K562 (cell line): Measurements from ENCODE around the gene BRF1. TPM values are rescaled to one million over a fixed set of nuclear protein-coding genes. Genes with fewer than 3 reads are reported as not detected.
"Not testable (repeated sequence)": the region's sequence is repeated elsewhere in the genome, so short reads cannot be mapped to it uniquely, and the experiment has no call there.

Source experiments
- ATAC-seq: fragments of 200-7000 bp; cut with Tn5 transposase; 3 replicates; pipeline ENCODE4 v1.9.1; 2020; ENCODE audit warnings: moderate library complexity
- BruUV-seq: library from RNA; stranded (reverse); fragments of 400-500 nt; replicated peaks from 2 replicates; lab custom pipeline; 2021; lab: Mats Ljungman, UMichigan
- CTCF ChIA-PET: fragments of 300-600 bp; formaldehyde crosslinking; extraction: SDS; loops from one replicate; lab custom pipeline; 2021; ENCODE audit warnings: low intra/inter-chr PET ratio; lab: Yijun Ruan, JAX
- POLR2A ChIA-PET: fragments of 300-600, 350-650 bp; sonication (Branson Sonifier 250); formaldehyde crosslinking; extraction: SDS; loops from one replicate; lab custom pipeline; 2021; ENCODE audit warnings: antibody characterized with exemption, inconsistent platforms; lab: Yijun Ruan, JAX
- DNase-seq, 4 experiments: peaks; one replicate each; pipeline versions ENCODE4 v3.0.0 to v3.0.0-alpha.2; 2011 to 2018; ENCODE audit warnings: low spot score in 3 of 4, mixed read lengths in 3 of 4; ENCODE audit errors: extremely low read depth in 1 of 4
- FAIRE-seq: peaks from 2 replicates; lab custom pipeline; 2011; peaks lifted over from hg19 to GRCh38; lab: Jason Lieb, UNC
- H2AFZ ChIP-seq: 2 replicates; pipeline ENCODE4 v1.6.0; 2011; ENCODE audit warnings: low read depth, low read length, control low read depth, inconsistent platforms
- H3K27ac ChIP-seq: fragments of 200-600 bp; 3 replicates; pipeline ENCODE4 v1.8.0; 2011; ENCODE audit warnings: low read depth, mild to moderate bottlenecking, control low read depth, inconsistent platforms, low read length, moderate library complexity, mixed read lengths; ENCODE audit errors: extremely low read depth
- H3K27me3 ChIP-seq, 2 experiments: fragments of 300-600 bp in 1 of 2; 2 replicates in 1 of 2; 3 replicates in 1 of 2; pipeline versions ENCODE4 v1.6.0 to v1.8.0; 2011; ENCODE audit warnings: inconsistent platforms in 2 of 2, low read length in 2 of 2, mild to moderate bottlenecking in 1 of 2, mixed read lengths in 1 of 2, moderate library complexity in 1 of 2; ENCODE audit not compliant: control insufficient read depth in 2 of 2, insufficient read depth in 2 of 2
- H3K36me3 ChIP-seq: fragments of 300-600 bp; 3 replicates; pipeline ENCODE4 v1.8.0; 2011; ENCODE audit warnings: mild to moderate bottlenecking, low read length, inconsistent platforms; ENCODE audit not compliant: control insufficient read depth, insufficient read depth
- H3K4me1 ChIP-seq, 2 experiments: fragments of 200-600 bp in 1 of 2; replicated peaks in 1 of 2; 2 replicates in 1 of 2; 3 replicates in 1 of 2; pipeline versions ENCODE4 v1.5.1 to v1.8.0; 2011; ENCODE audit warnings: inconsistent platforms in 2 of 2, low read length in 2 of 2, mild to moderate bottlenecking in 1 of 2, mixed read lengths in 1 of 2, moderate library complexity in 1 of 2; ENCODE audit not compliant: control insufficient read depth in 2 of 2, insufficient read depth in 2 of 2
- H3K4me2 ChIP-seq: 2 replicates; pipeline ENCODE4 v1.6.1; 2011; ENCODE audit warnings: low read length, control low read depth, inconsistent platforms, mixed read lengths; ENCODE audit not compliant: insufficient read depth
- H3K4me3 ChIP-seq: fragments of 200-600 bp; sonication (generic), shearing (Covaris generic); 2 replicates; pipeline ENCODE4 v1.5.1; 2016; ENCODE audit warnings: control low read depth, inconsistent platforms
- H3K79me2 ChIP-seq: fragments of 200-600 bp; 3 replicates; pipeline ENCODE4 v1.8.0; 2011; ENCODE audit warnings: low read length, inconsistent platforms; ENCODE audit not compliant: control insufficient read depth, insufficient read depth
- H3K9ac ChIP-seq, 2 experiments: 2 replicates each; pipeline versions ENCODE4 v1.6.0 to v1.6.1; 2011; ENCODE audit warnings: low read depth in 2 of 2, low read length in 2 of 2, control low read depth in 1 of 2, inconsistent platforms in 1 of 2, mild to moderate bottlenecking in 1 of 2, mixed read lengths in 1 of 2; ENCODE audit not compliant: insufficient read depth in 1 of 2
- H3K9me1 ChIP-seq: one replicate; pipeline ENCODE4 v1.6.0; 2011; ENCODE audit warnings: inconsistent platforms, mild to moderate bottlenecking, low read length, moderate library complexity; ENCODE audit not compliant: control insufficient read depth, insufficient read depth
- H3K9me3 ChIP-seq: replicated peaks from 2 replicates; pipeline ENCODE4 v1.5.1; 2011; ENCODE audit warnings: low read depth, low read length, inconsistent platforms; ENCODE audit not compliant: control insufficient read depth, insufficient read depth
- H4K20me1 ChIP-seq: replicated peaks from 2 replicates; pipeline ENCODE4 v1.6.1; 2011; ENCODE audit warnings: low read length, inconsistent platforms, mixed read lengths; ENCODE audit not compliant: control insufficient read depth, insufficient read depth
- XRCC5 ChIP-seq: fragments of 200-400 bp; formaldehyde crosslinking; IDR thresholded peaks from 2 replicates; pipeline ENCODE4 v1.6.1; 2017; ENCODE audit warnings: low read depth, mild to moderate bottlenecking, low read length
- ZNF146 ChIP-seq: IDR thresholded peaks from one replicate; pipeline ENCODE4 v1.6.1; 2018; ENCODE audit warnings: missing compliant biosample characterization; ENCODE audit not compliant: unreplicated experiment
- WGBS: fragments of 100-300 bp; shearing (Covaris generic); methylation state at CpG from one replicate; pipeline ENCODE4 v1.1.6; 2016; ENCODE audit warnings: low coverage, mixed read lengths; ENCODE audit not compliant: insufficient coverage; ENCODE audit errors: missing lambda C conversion rate; 5-methylcytosine and 5-hydroxymethylcytosine counted together
- in situ Hi-C: fragments of 300-500 bp; cut with MboI; formaldehyde crosslinking; loops from 4 replicates; pipeline ENCODE4 v1.15.0; 2018; ENCODE audit warnings: inconsistent platforms, mixed read lengths
- intact Hi-C: fragments of 100-400 bp; cut with micrococcal nuclease; formaldehyde crosslinking; loops from 2 replicates; pipeline ENCODE4 v1.14.2; 2022
- polyA plus RNA-seq, 8 experiments: library from polyadenylated mRNA; depleted of rRNA in 4 of 8; stranded (reverse) in 5 of 8; unstranded in 3 of 8; fragments of >200 nt; fragmentation: Nextera tagmentation in 2 of 8; fragmentation: Illumina TruSeq in 1 of 8; extraction: Ambion mirVana in 2 of 8; extraction: Trizol in 1 of 8; gene quantifications; 2 replicates each; pipeline versions ENCODE4 v1.2.1 to v1.2.3, GENCODE V29; 2011 to 2014; ENCODE audit warnings: inconsistent platforms in 1 of 8, missing spikeins in 1 of 8
- total RNA-seq, 7 experiments: library from RNA; depleted of rRNA in 6 of 7; stranded (reverse); fragments of >200 nt in 6 of 7; fragmentation: Illumina TruSeq in 2 of 7; extraction: Trizol in 2 of 7; gene quantifications; 2 replicates each; pipeline versions ENCODE4 v1.2.1 to v1.2.3, GENCODE V29; 2011 to 2021; ENCODE audit warnings: low replicate concordance in 1 of 7
- TF ChIP-seq, protein P1 (sequence below): sonication (generic); formaldehyde crosslinking; IDR thresholded peaks from 2 replicates; pipeline ENCODE4 v1.8.0; 2022; ENCODE audit warnings: missing genetic modification reagents, mild to moderate bottlenecking, moderate library complexity, borderline replicate concordance

Gene BRF1
- total and polyA plus RNA-seq, 9 of the 15 experiments (the other 6 are each of a cell fraction or from before 2014, with no cell fraction given) = 0.14 to 24.6 (median 8.2) TPM

DNA sequence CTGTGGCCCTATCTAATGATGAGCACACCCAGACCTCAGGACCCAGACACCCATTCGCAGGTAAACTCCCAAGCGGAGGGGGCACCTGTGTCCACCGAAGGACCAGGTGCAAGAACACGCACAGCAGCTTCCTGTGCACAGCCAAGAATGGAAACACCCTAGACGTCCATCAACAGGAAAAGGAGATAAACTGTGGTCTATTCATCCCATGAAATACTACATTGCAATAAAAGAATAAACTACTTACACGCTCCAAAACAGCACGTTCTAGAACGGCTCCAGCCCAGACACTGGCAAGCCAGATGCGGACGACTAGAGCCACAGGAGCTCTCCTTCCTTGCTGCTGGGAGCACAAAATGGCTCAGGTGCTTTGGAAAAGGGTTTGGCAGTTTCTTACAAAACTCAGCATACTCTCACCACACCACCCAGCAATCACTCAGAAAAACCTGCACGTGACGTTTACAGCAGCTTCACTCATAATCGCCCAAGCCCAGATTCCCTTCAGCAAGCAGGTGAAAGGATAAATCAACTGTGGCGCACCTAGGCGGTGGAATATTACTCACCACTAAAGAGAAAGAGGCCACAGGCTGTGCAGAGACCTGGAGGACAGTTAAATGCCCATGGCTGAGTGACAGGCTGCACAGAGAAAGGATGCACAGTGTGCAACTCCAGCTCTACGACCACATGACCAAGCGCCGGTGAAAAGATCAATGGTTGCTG lies 21.0 kb downstream of the BRF1 start:
- in situ Hi-C loops = loop anchor here (10.0 kb wide), 1 partner anchor 185 kb away; no protein-coding TSS in a partner anchor
- CTCF ChIA-PET = no interaction called here
- Histone ChIP-seq H3K79me2 (peaks cover 6% of the 10 kb centered on the region; the same call in 2 of the 3 replicates), H3K9me1 (no peaks in the 10 kb centered on the region), H3K27ac (no peak overlapping the region), H3K27me3 (no peaks in the 10 kb centered on the region), H3K4me3 (no peak overlapping the region), H4K20me1 (0 out of 2 replicates have a peak, but pooled peaks cover 4% of the 10 kb centered on the region), H3K36me3 (peaks cover 3% of the 10 kb centered on the region; the same call in 1 of the 3 replicates), H3K4me2 (no peak overlapping the region), H3K4me1 (peaks cover 0 to 13% of the 10 kb centered on the region in 2 experiments; a peak in 2 of 5 replicates), H2AFZ (no peak overlapping the region), H3K9ac (no peak overlapping the region), H3K9me3 (no peaks in the 10 kb centered on the region)
- no TSS peak for BruUV-seq
- TF ChIP-seq, protein P1, sequence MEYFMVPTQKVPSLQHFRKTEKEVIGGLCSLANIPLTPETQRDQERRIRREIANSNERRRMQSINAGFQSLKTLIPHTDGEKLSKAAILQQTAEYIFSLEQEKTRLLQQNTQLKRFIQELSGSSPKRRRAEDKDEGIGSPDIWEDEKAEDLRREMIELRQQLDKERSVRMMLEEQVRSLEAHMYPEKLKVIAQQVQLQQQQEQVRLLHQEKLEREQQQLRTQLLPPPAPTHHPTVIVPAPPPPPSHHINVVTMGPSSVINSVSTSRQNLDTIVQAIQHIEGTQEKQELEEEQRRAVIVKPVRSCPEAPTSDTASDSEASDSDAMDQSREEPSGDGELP (CRISPR knock-in tag) = no peak
- TF ChIP-seq XRCC5 (no peak), ZNF146 (CRISPR knock-in tag) (peak; percentile 10)
- FAIRE-seq (no peak), DNase-seq (no peak), ATAC-seq (no peak)
- WGBS = 78% methylated on average over 16 of the region's 18 CpGs
- intact Hi-C loops = loop anchor here (5.0 kb wide), 1 partner anchor 78 kb away; no protein-coding TSS in a partner anchor
- POLR2A ChIA-PET = interaction anchor here (0.6 kb wide), 2 partner anchors 10 to 263 kb away, joined by 3 to 6 read pairs; no protein-coding TSS in a partner anchor

DNA sequence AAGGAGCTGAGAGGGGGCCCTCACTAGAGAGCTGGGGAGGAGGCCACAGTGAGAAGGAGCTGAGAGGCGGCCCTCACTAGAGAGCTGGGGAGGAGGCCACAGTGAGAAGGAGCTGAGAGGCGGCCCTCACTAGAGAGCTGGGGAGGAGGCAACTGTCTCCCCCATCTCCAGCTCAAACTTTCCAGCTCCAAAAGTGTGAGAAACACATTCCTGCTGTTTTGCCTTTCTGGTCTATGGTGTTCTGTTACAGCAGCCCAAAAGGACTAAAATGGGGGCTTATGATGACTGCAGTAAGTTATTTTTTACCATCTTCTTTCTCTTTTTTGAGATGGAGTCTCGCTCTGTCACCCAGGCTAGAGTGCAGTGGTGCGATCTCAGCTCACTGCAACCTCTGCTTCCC lies 23.4 kb downstream of the BRF1 start:
- DNase-seq, BruUV-seq, H2AFZ ChIP-seq, H3K36me3 ChIP-seq, POLR2A ChIA-PET, intact Hi-C loops, H3K27ac ChIP-seq, H3K79me2 ChIP-seq, in situ Hi-C loops, H4K20me1 ChIP-seq, H3K9ac ChIP-seq, H3K4me3 ChIP-seq, CTCF ChIA-PET, FAIRE-seq, H3K9me1 ChIP-seq, ATAC-seq, H3K27me3 ChIP-seq, H3K9me3 ChIP-seq, H3K4me2 ChIP-seq: not testable (repeated sequence)
- 50% methylated on average over 2 of the region's 4 CpGs for WGBS
- peaks cover 0 to 13% of the 10 kb centered on the region in 2 experiments; a peak in 2 of 5 replicates for H3K4me1 ChIP-seq
